K562 (cell line): ENCODE results near the gene MCC. TPM values are rescaled to one million over a fixed set of nuclear protein-coding genes. Genes with fewer than 3 reads are reported as not detected.

ENCODE experiments used
- ATAC-seq: fragments of 200-7000 bp; cut with Tn5 transposase; 3 replicates; pipeline ENCODE4 v1.9.1; 2020; ENCODE audit warnings: moderate library complexity
- BruUV-seq: library from RNA; stranded (reverse); fragments of 400-500 nt; replicated peaks from 2 replicates; lab custom pipeline; 2021; lab: Mats Ljungman, UMichigan
- CTCF ChIA-PET: fragments of 300-600 bp; formaldehyde crosslinking; extraction: SDS; loops from one replicate; lab custom pipeline; 2021; ENCODE audit warnings: low intra/inter-chr PET ratio; lab: Yijun Ruan, JAX
- POLR2A ChIA-PET: fragments of 300-600, 350-650 bp; sonication (Branson Sonifier 250); formaldehyde crosslinking; extraction: SDS; loops from one replicate; lab custom pipeline; 2021; ENCODE audit warnings: antibody characterized with exemption, inconsistent platforms; lab: Yijun Ruan, JAX
- DNase-seq, 4 experiments: peaks; one replicate each; pipeline versions ENCODE4 v3.0.0 to v3.0.0-alpha.2; 2011 to 2018; ENCODE audit warnings: low spot score in 3 of 4, mixed read lengths in 3 of 4; ENCODE audit errors: extremely low read depth in 1 of 4
- FAIRE-seq: peaks from 2 replicates; lab custom pipeline; 2011; peaks lifted over from hg19 to GRCh38; lab: Jason Lieb, UNC
- H2AFZ ChIP-seq: 2 replicates; pipeline ENCODE4 v1.6.0; 2011; ENCODE audit warnings: low read depth, low read length, control low read depth, inconsistent platforms
- H3K27ac ChIP-seq: fragments of 200-600 bp; 3 replicates; pipeline ENCODE4 v1.8.0; 2011; ENCODE audit warnings: low read depth, mild to moderate bottlenecking, control low read depth, inconsistent platforms, low read length, moderate library complexity, mixed read lengths; ENCODE audit errors: extremely low read depth
- H3K27me3 ChIP-seq, 2 experiments: fragments of 300-600 bp in 1 of 2; 2 replicates in 1 of 2; 3 replicates in 1 of 2; pipeline versions ENCODE4 v1.6.0 to v1.8.0; 2011; ENCODE audit warnings: inconsistent platforms in 2 of 2, low read length in 2 of 2, mild to moderate bottlenecking in 1 of 2, mixed read lengths in 1 of 2, moderate library complexity in 1 of 2; ENCODE audit not compliant: control insufficient read depth in 2 of 2, insufficient read depth in 2 of 2
- H3K36me3 ChIP-seq: fragments of 300-600 bp; 3 replicates; pipeline ENCODE4 v1.8.0; 2011; ENCODE audit warnings: mild to moderate bottlenecking, low read length, inconsistent platforms; ENCODE audit not compliant: control insufficient read depth, insufficient read depth
- H3K4me1 ChIP-seq, 2 experiments: fragments of 200-600 bp in 1 of 2; replicated peaks in 1 of 2; 2 replicates in 1 of 2; 3 replicates in 1 of 2; pipeline versions ENCODE4 v1.5.1 to v1.8.0; 2011; ENCODE audit warnings: inconsistent platforms in 2 of 2, low read length in 2 of 2, mild to moderate bottlenecking in 1 of 2, mixed read lengths in 1 of 2, moderate library complexity in 1 of 2; ENCODE audit not compliant: control insufficient read depth in 2 of 2, insufficient read depth in 2 of 2
- H3K4me2 ChIP-seq: 2 replicates; pipeline ENCODE4 v1.6.1; 2011; ENCODE audit warnings: low read length, control low read depth, inconsistent platforms, mixed read lengths; ENCODE audit not compliant: insufficient read depth
- H3K4me3 ChIP-seq: fragments of 200-600 bp; sonication (generic), shearing (Covaris generic); 2 replicates; pipeline ENCODE4 v1.5.1; 2016; ENCODE audit warnings: control low read depth, inconsistent platforms
- H3K79me2 ChIP-seq: fragments of 200-600 bp; 3 replicates; pipeline ENCODE4 v1.8.0; 2011; ENCODE audit warnings: low read length, inconsistent platforms; ENCODE audit not compliant: control insufficient read depth, insufficient read depth
- H3K9ac ChIP-seq, 2 experiments: 2 replicates each; pipeline versions ENCODE4 v1.6.0 to v1.6.1; 2011; ENCODE audit warnings: low read depth in 2 of 2, low read length in 2 of 2, control low read depth in 1 of 2, inconsistent platforms in 1 of 2, mild to moderate bottlenecking in 1 of 2, mixed read lengths in 1 of 2; ENCODE audit not compliant: insufficient read depth in 1 of 2
- H3K9me1 ChIP-seq: one replicate; pipeline ENCODE4 v1.6.0; 2011; ENCODE audit warnings: inconsistent platforms, mild to moderate bottlenecking, low read length, moderate library complexity; ENCODE audit not compliant: control insufficient read depth, insufficient read depth
- H3K9me3 ChIP-seq: replicated peaks from 2 replicates; pipeline ENCODE4 v1.5.1; 2011; ENCODE audit warnings: low read depth, low read length, inconsistent platforms; ENCODE audit not compliant: control insufficient read depth, insufficient read depth
- H4K20me1 ChIP-seq: replicated peaks from 2 replicates; pipeline ENCODE4 v1.6.1; 2011; ENCODE audit warnings: low read length, inconsistent platforms, mixed read lengths; ENCODE audit not compliant: control insufficient read depth, insufficient read depth
- FOSL1 ChIP-seq: fragments of 200-800 bp; sonication (Bioruptor generic); conservative IDR thresholded peaks from 2 replicates; pipeline ENCODE4 v1.6.1; 2016; ENCODE audit warnings: missing genetic modification characterization, missing compliant biosample characterization
- PBX2 ChIP-seq, 2 experiments: IDR thresholded peaks in 1 of 2; conservative IDR thresholded peaks in 1 of 2; 2 replicates each; pipeline ENCODE4 v1.6.1; 2016; ENCODE audit warnings: low read depth in 2 of 2, mild to moderate bottlenecking in 1 of 2, missing compliant biosample characterization in 1 of 2, missing genetic modification characterization in 1 of 2, moderate library complexity in 1 of 2
- POLR3G ChIP-seq: IDR thresholded peaks from 2 replicates; pipeline ENCODE4 v1.6.1; 2011; ENCODE audit not compliant: insufficient read length, insufficient replicate concordance; ENCODE audit errors: extremely low read depth
- TCFL5 ChIP-seq: fragments of 250-450 bp; sonication (Bioruptor Pico); conservative IDR thresholded peaks from 2 replicates; pipeline ENCODE4 v1.6.1; 2021; ENCODE audit warnings: mild to moderate bottlenecking, moderate library complexity, matching md5 sums
- WHSC1 ChIP-seq: IDR thresholded peaks from one replicate; pipeline ENCODE4 v1.6.1; 2012; ENCODE audit warnings: low read length, control low read depth, inconsistent platforms
- ZNF232 ChIP-seq: sonication (generic); formaldehyde crosslinking; IDR thresholded peaks from 2 replicates; pipeline ENCODE4 v1.8.0; 2022; ENCODE audit warnings: mild to moderate bottlenecking, missing genetic modification reagents
- ZNF644 ChIP-seq: fragments of 200-800 bp; sonication (Bioruptor generic); IDR thresholded peaks from 2 replicates; pipeline ENCODE4 v1.6.1; 2016; ENCODE audit warnings: low read depth, missing genetic modification characterization, missing compliant biosample characterization
- WGBS: fragments of 100-300 bp; shearing (Covaris generic); methylation state at CpG from one replicate; pipeline ENCODE4 v1.1.6; 2016; ENCODE audit warnings: low coverage, mixed read lengths; ENCODE audit not compliant: insufficient coverage; ENCODE audit errors: missing lambda C conversion rate; 5-methylcytosine and 5-hydroxymethylcytosine counted together
- in situ Hi-C: fragments of 300-500 bp; cut with MboI; formaldehyde crosslinking; loops from 4 replicates; pipeline ENCODE4 v1.15.0; 2018; ENCODE audit warnings: inconsistent platforms, mixed read lengths
- intact Hi-C: fragments of 100-400 bp; cut with micrococcal nuclease; formaldehyde crosslinking; loops from 2 replicates; pipeline ENCODE4 v1.14.2; 2022
- polyA plus RNA-seq, 8 experiments: library from polyadenylated mRNA; depleted of rRNA in 4 of 8; stranded (reverse) in 5 of 8; unstranded in 3 of 8; fragments of >200 nt; fragmentation: Nextera tagmentation in 2 of 8; fragmentation: Illumina TruSeq in 1 of 8; extraction: Ambion mirVana in 2 of 8; extraction: Trizol in 1 of 8; gene quantifications; 2 replicates each; pipeline versions ENCODE4 v1.2.1 to v1.2.3, GENCODE V29; 2011 to 2014; ENCODE audit warnings: inconsistent platforms in 1 of 8, missing spikeins in 1 of 8
- total RNA-seq, 7 experiments: library from RNA; depleted of rRNA in 6 of 7; stranded (reverse); fragments of >200 nt in 6 of 7; fragmentation: Illumina TruSeq in 2 of 7; extraction: Trizol in 2 of 7; gene quantifications; 2 replicates each; pipeline versions ENCODE4 v1.2.1 to v1.2.3, GENCODE V29; 2011 to 2021; ENCODE audit warnings: low replicate concordance in 1 of 7

MCC gene
- total and polyA plus RNA-seq, 9 of the 15 experiments (the other 6 are each of a cell fraction or from before 2014, with no cell fraction given), result 0.04 to 0.24 (median 0.06) TPM; not detected in 1

GRCh38 chr5:113526421-113526820 lies 38.2 kb upstream of the MCC start:
- H3K9me1 ChIP-seq, result no peaks in the 10 kb centered on the region
- no peaks in the 10 kb centered on the region for H3K27me3 ChIP-seq
- CTCF ChIA-PET, result no interaction called here
- in situ Hi-C loops, result no loop called here
- peaks cover 19% of the 10 kb centered on the region; the same call in 1 of the 3 replicates for H3K36me3 ChIP-seq
- intact Hi-C loops, result no loop called here
- DNase-seq, result no peak
- no peaks in the 10 kb centered on the region for H3K4me1 ChIP-seq
- no peak overlapping the region for H2AFZ ChIP-seq
- H3K4me3 ChIP-seq, result no peak overlapping the region
- no peaks in the 10 kb centered on the region for H3K9me3 ChIP-seq
- BruUV-seq, result no TSS peak
- no peak for ATAC-seq
- no peak overlapping the region for H3K4me2 ChIP-seq
- FAIRE-seq, result no peak
- H4K20me1 ChIP-seq, result no peaks in the 10 kb centered on the region
- POLR2A ChIA-PET, result interaction anchor here (1.3 kb wide), 1 partner anchor 13 kb away, joined by 3 read pairs; the partner anchor contains the start of gene YTHDC2
- no peak overlapping the region for H3K27ac ChIP-seq
- no peak overlapping the region for H3K9ac ChIP-seq
- 89% methylated on average over 4 of the region's 4 CpGs for WGBS
- peaks cover 26% of the 10 kb centered on the region; the same call in 2 of the 3 replicates for H3K79me2 ChIP-seq
- TF ChIP-seq FOSL1 (no peak), ZNF232 (CRISPR knock-in tag) (no peak), PBX2 (CRISPR knock-in tag; IDR thresholded peaks at IDR 0.05; ENCODE audit: low read depth) (no peak), PBX2 (tag; conservative IDR thresholded peaks at IDR 0.05; ENCODE audit: low read depth) (no peak), POLR3G (no peak), ZNF644 (no peak), TCFL5 (no peak), WHSC1 (no peak)
